Measurements from ENCODE around the gene GOLGA6L7. TPM values are rescaled to one million over a fixed set of nuclear protein-coding genes. Genes with fewer than 3 reads are reported as not detected.
"Not testable (repeated sequence)": the region's sequence is repeated elsewhere in the genome, so short reads cannot be mapped to it uniquely, and the experiment has no call there.

Gene GOLGA6L7
- total and polyA plus RNA-seq, 2 of the 13 experiments (the other 11 are each of a cell fraction or from before 2014, with no cell fraction given): not detected

DNA sequence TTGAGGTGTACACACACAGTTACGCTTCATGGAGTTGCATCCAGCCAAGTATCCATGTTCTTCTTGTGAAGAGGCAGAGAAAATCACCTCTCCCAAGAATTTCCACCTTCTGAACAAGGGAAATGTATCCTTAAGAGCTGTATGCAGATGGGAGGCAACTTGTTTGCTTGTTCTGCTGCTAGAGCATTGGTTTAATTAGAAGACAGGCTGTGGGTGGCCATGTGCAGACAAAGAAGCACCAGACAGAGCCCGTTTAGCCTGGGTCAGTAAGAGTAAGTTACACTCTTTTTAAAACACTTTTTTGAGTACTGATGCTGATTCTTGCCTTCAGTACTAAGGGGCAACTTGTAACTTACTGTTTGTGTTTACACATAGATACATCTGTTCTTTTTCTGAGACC is 50.2 kb downstream of the GOLGA6L7 start:
- CTCF ChIA-PET (ENCODE audit: low intra/inter-chr PET ratio, low total read pairs); H3K9me3 ChIP-seq (ENCODE audit: low read length); H2AFZ ChIP-seq (ENCODE audit: low read length); intact Hi-C loops (cut with micrococcal nuclease; ENCODE audit: unreplicated experiment); H3K36me3 ChIP-seq (replicated peaks in 1 of 2; ENCODE audit: control insufficient read depth in 1 of 2, insufficient read depth in 2 of 2, low read length in 2 of 2); H4K20me1 ChIP-seq (ENCODE audit: insufficient read depth, low read length); H3K4me3 ChIP-seq (replicated peaks in 1 of 3; ENCODE audit: insufficient read depth in 1 of 3, low read depth in 2 of 3, low read length in 3 of 3); H3K9ac ChIP-seq (ENCODE audit: insufficient read depth, low read depth, low read length); in situ Hi-C loops (cut with HindIII; ENCODE audit: extremely low pct_ligation_motif_present, low pct_unique_long_range_greater_than_20kb); ATAC-seq; H3K27me3 ChIP-seq (ENCODE audit: control insufficient read depth in 1 of 2, insufficient read depth in 2 of 2, low read length in 2 of 2); BruUV-seq (replicated peaks); DNase-seq (ENCODE audit: low spot score); H3K79me2 ChIP-seq (ENCODE audit: insufficient read depth, low read length); FAIRE-seq; H3K27ac ChIP-seq (ENCODE audit: extremely low read length, insufficient read depth, low read length); H3K4me1 ChIP-seq (ENCODE audit: insufficient read depth, low read length); POLR2A ChIA-PET; H3K4me2 ChIP-seq (ENCODE audit: low read depth, low read length): not testable (repeated sequence)
- 6% methylated on average over 2 of the region's 2 CpGs for WGBS (ENCODE audit: low lambda C conversion rate)

DNA sequence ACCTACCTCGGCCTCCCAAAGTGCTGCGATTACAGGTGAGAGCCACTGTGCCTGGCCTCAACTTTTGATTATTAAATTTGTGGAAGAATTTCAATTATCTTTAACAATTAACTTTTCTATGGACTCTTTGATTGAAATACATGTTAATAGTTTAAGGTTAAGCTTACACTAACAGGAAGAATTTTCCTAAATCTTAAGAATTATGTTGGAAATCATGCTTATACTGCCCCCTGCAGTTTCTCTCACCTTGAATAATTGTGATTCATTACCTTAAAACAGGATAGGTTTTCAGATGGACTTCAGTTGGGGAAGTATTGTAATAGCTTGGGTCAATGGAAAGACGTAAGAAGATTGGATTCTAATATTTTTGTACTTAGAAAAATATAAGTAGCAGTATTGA is 54.2 kb downstream of the GOLGA6L7 start:
- CTCF ChIA-PET (ENCODE audit: low intra/inter-chr PET ratio, low total read pairs); H2AFZ ChIP-seq (ENCODE audit: low read length); DNase-seq (ENCODE audit: low spot score); H3K27ac ChIP-seq (ENCODE audit: extremely low read length, insufficient read depth, low read length); ATAC-seq; H4K20me1 ChIP-seq (ENCODE audit: insufficient read depth, low read length); BruUV-seq (replicated peaks); FAIRE-seq; intact Hi-C loops (cut with micrococcal nuclease; ENCODE audit: unreplicated experiment); POLR2A ChIA-PET; H3K4me1 ChIP-seq (ENCODE audit: insufficient read depth, low read length); H3K4me2 ChIP-seq (ENCODE audit: low read depth, low read length); H3K27me3 ChIP-seq (ENCODE audit: control insufficient read depth in 1 of 2, insufficient read depth in 2 of 2, low read length in 2 of 2); H3K36me3 ChIP-seq (replicated peaks in 1 of 2; ENCODE audit: control insufficient read depth in 1 of 2, insufficient read depth in 2 of 2, low read length in 2 of 2); H3K4me3 ChIP-seq (replicated peaks in 1 of 3; ENCODE audit: insufficient read depth in 1 of 3, low read depth in 2 of 3, low read length in 3 of 3); H3K9ac ChIP-seq (ENCODE audit: insufficient read depth, low read depth, low read length); H3K79me2 ChIP-seq (ENCODE audit: insufficient read depth, low read length); in situ Hi-C loops (cut with HindIII; ENCODE audit: extremely low pct_ligation_motif_present, low pct_unique_long_range_greater_than_20kb); H3K9me3 ChIP-seq (ENCODE audit: low read length): not testable (repeated sequence)
- 55% methylated on average over 3 of the region's 3 CpGs for WGBS (ENCODE audit: low lambda C conversion rate)

Other genes starting within 250 kb of the GOLGA6L7 start
- not detected in 2 replicates for gene GOLGA8M, start 136.2 kb downstream of the GOLGA6L7 start, total RNA-seq (2016; rRNA removed; fragmentation: Illumina TruSeq; extraction: Trizol)
- 0.05 and 0.66 TPM in 2 replicates for gene GOLGA8M, start 136.2 kb downstream of the GOLGA6L7 start, polyA plus RNA-seq (2011; rRNA removed)
- gene APBA2, start 37.3 kb upstream of the GOLGA6L7 start, total RNA-seq (2016; rRNA removed; fragmentation: Illumina TruSeq; extraction: Trizol): 0.29 and 0.62 TPM in 2 replicates
- gene APBA2, start 37.3 kb upstream of the GOLGA6L7 start, polyA plus RNA-seq (2011; rRNA removed): 1.5 and 2.3 TPM in 2 replicates

All from HepG2 (cell line).